GM08714 (cell line): ENCODE measurements around the gene MPC1L.

Experiments
- H3K4me3 ChIP-seq: fragments of 200-500 bp; sonication (Bioruptor generic); 2 replicates; pipeline ENCODE4 v1.5.1; 2014; ENCODE audit warnings: mild to moderate bottlenecking, low read length, inconsistent platforms
- ZNF274 ChIP-seq: IDR thresholded peaks from 2 replicates; pipeline ENCODE4 v1.6.1; 2012; ENCODE audit warnings: mild to moderate bottlenecking, low read depth, low read length

The MPC1L gene

GRCh38 chrX:40651620-40652223, 28.5 kb downstream of the MPC1L start:
- no peak overlapping the region for H3K4me3 ChIP-seq
- no peak for TF ChIP-seq ZNF274

- H3K4me3 ChIP-seq, result no peak overlapping the region
- TF ChIP-seq ZNF274, result no peak
Measured at GRCh38 chrX:40652664-40653063, 29.4 kb downstream of the MPC1L start.

GRCh38 chrX:40653535-40653934, 30.3 kb downstream of the MPC1L start:
- TF ChIP-seq ZNF274, result no peak
- H3K4me3 ChIP-seq, result no peak overlapping the region

- no peak overlapping the region for H3K4me3 ChIP-seq
- TF ChIP-seq ZNF274, result no peak
Measured at GRCh38 chrX:40660381-40660780, 37.2 kb downstream of the MPC1L start.

GRCh38 chrX:40661489-40661888, 38.3 kb downstream of the MPC1L start:
- TF ChIP-seq ZNF274, result no peak

GRCh38 chrX:40663078-40663740, 40.0 kb downstream of the MPC1L start:
- no peak for TF ChIP-seq ZNF274
- H3K4me3 ChIP-seq, result no peak overlapping the region

More at GRCh38 chrX:40661489-40661888, 38.3 kb downstream of the MPC1L start:
- no peak overlapping the region for H3K4me3 ChIP-seq

- TF ChIP-seq ZNF274, result no peak
- no peak overlapping the region for H3K4me3 ChIP-seq
Measured at GRCh38 chrX:40663880-40664630, 40.8 kb downstream of the MPC1L start.

GRCh38 chrX:40671126-40671525, 47.9 kb downstream of the MPC1L start:
- TF ChIP-seq ZNF274, result no peak
- no peak overlapping the region for H3K4me3 ChIP-seq
